HG02870 (cell line): ENCODE measurements around the gene HIPK2.

ENCODE experiments used
- ATAC-seq: cut with Tn5 transposase; IDR thresholded peaks from one replicate; pipeline ENCODE4 v1.9.1; 2021; ENCODE audit warnings: mild to moderate bottlenecking, moderate library complexity; ENCODE audit not compliant: unreplicated experiment

HIPK2 gene

DNA sequence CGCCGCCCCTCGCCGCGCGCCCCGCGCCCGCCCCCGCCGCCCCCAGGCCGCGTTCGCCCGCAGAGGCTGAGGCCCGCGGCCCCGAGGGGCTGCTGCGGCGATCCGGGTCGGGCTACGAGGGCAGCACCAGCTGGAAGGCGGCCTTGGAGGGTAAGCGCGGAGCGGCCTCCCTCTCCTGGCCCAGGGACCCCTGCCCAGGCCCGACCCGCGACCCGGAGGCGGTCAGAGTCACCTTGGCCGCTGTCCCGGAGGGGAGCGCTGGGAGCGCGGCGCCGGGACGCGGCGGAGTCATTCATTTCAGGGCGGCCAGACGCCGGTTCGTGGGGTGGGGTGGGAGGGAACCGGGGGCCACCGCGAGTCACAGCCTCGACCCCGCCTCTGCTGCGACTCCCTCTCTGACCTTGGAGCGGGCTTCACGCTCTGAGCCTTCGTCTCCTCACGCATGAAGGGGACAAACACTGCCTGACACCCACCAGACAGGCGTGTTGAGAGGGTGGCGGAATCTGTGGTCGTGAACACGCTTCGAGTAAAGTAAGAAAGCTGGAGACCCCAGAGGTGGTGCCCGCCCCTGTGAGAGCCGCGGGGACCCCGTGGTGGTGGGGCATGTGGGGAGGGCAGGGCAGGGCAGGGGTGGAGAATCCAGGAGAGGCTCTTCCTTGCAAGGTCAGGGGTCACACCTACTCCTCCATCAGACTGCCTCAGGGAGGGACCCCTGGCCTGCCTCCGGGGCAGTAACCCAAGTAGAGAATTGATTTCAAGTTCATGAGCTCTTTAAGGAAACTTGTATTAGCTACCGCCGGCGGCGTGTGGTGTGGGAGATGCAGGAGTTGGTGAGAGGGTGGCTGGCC is 253.6 kb downstream of the HIPK2 start:
- no peak for ATAC-seq

DNA sequence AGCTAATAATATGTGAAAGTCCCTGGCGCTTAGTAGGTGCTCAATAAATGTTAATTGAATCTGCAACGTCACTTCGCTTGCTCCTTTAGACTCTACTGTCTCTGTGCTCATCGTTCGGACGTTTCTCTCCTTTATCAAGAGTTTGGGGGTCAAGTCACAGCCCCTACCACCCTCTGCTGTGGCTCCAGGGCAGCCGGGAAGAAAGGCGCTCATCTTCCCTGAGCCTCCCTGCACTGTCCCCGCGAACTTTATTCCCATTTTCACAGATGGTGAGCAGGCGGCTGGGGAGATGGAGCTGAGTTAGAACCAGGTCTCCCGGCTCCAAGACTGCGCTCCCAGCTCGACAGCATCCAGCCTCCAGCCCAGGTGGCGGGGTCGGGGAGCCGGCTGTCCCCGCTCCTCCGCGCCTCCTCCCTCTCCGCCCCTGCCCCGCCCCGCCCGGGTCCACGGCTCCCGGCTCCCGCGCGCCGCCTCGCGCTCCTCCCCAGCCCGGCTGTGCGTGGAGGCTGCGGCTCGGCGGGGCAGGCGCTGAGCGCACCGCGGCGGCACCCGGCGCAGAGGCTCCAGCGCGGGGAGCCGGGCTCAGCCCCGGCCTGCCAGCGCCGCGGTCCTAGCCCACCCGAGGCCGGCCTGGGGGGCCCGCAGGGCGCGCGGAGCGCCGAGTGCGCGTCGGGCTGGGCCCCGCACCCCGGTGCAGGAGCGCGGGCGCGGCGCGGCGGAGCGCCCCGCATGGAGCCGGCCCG is 254.4 kb downstream of the HIPK2 start, which contains the start of gene CLEC2L:
TSS of gene CLEC2L (plus strand) at position 487 of the 743 bp plus-strand sequence. CDS start at position 730, 243 bp downstream.
- no peak for ATAC-seq

DNA sequence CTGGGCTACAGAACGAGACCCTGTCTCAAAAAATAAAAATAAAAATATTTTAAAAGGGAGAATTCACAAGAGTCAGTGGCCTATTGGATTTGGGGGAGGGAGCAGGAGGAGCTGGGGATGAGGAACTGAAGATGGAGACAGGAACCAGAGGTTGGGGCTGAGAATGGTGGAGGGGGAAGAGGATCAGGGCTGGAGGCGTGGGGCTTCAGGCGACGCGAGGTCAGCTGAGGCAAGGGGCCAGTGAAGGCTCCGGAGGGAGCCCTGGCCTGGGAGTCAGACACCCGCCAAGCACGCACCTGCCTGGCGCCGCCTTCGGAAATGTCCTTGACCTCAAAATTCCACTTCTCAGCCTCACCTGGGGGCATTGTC is 255.0 kb downstream of the HIPK2 start:
- no peak for ATAC-seq

DNA sequence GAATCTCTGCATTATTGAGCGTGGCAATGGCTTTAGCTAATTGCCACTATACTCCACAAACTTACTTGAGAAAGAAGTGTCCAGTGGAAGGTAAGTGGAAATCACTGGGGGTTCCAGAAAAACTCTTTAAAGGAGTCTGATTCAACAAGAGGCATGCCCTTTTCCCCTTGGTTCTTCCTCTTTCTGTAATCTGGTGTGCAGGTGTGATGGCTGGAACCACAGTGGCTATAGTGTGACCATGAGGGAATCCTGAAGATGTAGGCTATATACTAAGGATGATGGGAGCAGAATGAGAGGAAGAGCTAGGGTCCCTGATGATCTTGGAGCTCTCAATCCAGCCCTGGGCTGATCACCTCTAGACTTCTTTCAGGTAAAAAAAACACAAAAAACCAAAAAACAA is 256.4 kb downstream of the HIPK2 start:
- ATAC-seq: no peak

DNA sequence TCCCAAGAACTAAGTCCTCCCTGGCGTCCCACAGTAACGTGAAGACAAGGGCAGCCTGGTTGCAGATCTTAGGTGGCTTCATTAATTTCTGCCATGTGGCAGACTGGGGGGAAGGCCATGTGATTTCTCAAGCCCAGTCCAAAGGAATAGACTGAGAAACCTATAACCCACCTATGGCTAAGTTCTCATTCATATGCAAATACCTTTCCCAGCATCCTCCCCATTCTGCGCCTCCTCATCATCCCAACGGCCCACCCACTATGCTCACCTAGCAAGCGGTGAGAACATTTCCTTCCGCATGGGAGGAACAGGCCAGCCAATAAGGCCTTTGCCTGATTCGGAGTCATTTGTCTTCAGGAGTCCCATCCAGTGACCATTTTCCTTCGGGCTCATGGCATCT is 262.5 kb downstream of the HIPK2 start:
- no peak for ATAC-seq
